HG03469 (cell line): Measurements from ENCODE around the gene GRM7.

ENCODE experiments used
- ATAC-seq: cut with Tn5 transposase; IDR thresholded peaks from one replicate; pipeline ENCODE4 v1.9.1; 2021; ENCODE audit warnings: mild to moderate bottlenecking, moderate library complexity, moderate number of reproducible peaks; ENCODE audit not compliant: unreplicated experiment

GRM7 gene

GRCh38 chr3:7562892-7563291 lies 702.0 kb downstream of the GRM7 start:
- ATAC-seq, result no peak

- no peak for ATAC-seq
Observed at GRCh38 chr3:7565574-7565973, 704.7 kb downstream of the GRM7 start.

DNA sequence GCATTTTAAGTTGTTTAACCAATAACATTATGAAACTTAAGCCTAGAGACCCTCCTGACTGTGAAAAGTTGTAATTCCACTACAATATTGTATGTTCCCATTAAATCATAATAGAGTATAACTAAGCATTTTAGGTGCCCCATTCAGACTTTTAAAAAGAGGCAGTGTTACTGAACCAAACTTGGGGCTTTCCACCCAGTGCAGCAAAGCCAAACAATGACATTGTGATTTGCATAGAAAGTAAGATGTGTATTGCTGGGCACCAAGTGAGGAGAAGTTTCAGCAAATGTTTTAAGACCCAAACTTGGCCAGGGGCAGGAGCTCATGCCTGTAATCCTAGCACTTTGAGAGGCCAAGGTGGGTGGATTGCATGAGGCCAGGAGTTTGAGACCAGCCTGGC lies 706.2 kb downstream of the GRM7 start:
- peak; percentile 48 for ATAC-seq

DNA sequence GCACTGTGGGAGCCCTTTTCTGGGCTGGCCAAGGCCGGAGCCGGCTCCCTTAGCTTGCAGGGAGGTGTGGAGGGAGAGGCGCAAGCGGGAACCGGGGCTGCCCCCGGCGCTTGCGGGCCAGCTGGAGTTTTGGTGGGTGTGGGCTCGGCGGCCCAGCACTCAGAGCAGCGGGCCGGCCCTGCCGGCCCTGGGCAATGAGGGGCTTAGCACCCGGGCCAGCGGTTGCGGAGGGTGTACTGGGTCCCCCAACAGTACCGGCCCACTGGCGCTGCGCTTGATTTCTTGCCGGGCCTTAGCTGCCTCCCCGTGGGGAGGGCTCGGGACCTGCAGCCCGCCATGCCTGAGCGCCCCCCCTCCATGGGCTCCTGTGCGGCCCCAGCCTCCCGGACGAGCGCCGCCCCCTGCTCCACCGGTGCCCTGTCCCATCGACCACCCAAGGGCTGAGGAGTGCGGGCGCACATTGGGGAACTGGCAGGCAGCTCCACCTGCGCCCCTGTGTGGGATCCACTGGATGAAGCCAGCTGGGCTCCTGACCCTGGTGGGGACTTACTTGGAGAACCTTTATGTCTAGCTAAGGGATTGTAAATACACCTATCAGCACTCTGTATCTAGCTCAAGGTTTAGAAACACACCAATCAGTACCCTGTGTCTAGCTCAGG lies 707.7 kb downstream of the GRM7 start:
- ATAC-seq, result no peak

- no peak for ATAC-seq
Observed at GRCh38 chr3:7573330-7573729, 712.4 kb downstream of the GRM7 start.

- no peak for ATAC-seq
Observed at GRCh38 chr3:7574435-7574834, 713.5 kb downstream of the GRM7 start.

GRCh38 chr3:7576071-7576470 lies 715.2 kb downstream of the GRM7 start:
- no peak for ATAC-seq

GRCh38 chr3:7576506-7576905 lies 715.6 kb downstream of the GRM7 start:
- ATAC-seq, result no peak

- no peak for ATAC-seq
Observed at GRCh38 chr3:7577513-7577912, 716.6 kb downstream of the GRM7 start.

DNA sequence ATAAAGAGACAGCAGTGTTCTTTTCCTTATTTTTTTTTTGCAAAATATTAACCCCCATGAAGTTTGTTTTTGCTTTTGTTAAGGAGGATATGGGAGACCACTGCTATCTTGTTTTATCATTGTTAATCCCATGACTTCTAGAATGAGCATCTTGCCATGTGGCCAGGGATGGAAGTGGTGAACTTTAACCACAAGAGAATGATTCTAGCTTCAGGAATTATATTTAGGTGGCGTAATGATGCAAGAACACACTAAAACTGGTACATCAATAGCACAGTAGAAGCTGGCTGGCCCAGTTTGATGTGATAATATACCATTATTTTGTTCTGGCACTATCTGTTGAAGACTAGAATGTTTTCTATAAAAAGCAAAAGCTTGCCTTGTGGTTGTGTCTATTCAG lies 720.9 kb downstream of the GRM7 start:
- ATAC-seq, result no peak

DNA sequence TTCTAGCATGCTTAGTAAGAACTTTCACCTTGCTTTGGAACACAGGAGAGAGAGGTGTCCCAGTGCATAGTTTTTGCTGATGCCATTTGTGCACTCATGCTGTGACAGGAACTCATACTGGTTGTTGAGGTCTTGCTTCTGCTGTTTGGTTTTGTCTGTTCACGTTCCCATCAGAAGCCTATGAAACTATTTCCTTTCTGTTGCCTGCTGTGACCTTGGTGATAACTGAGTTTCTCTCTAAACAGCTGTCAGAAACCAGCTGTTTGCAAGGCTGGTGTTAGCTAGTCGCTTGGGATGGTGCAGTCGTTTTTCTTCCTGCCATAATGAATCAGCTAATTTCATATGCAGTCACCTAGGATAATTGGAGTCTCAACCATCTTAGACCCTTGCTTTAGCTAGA lies 724.1 kb downstream of the GRM7 start:
- ATAC-seq, result no peak

GRCh38 chr3:7588236-7588635 lies 727.3 kb downstream of the GRM7 start:
- no peak for ATAC-seq

- no peak for ATAC-seq
Observed at GRCh38 chr3:7589526-7589925, 728.6 kb downstream of the GRM7 start.

GRCh38 chr3:7602297-7602696 lies 741.4 kb downstream of the GRM7 start:
- ATAC-seq, result no peak

GRCh38 chr3:7607083-7607482 lies 746.2 kb downstream of the GRM7 start:
- ATAC-seq, result no peak

GRCh38 chr3:7607676-7608075 lies 746.8 kb downstream of the GRM7 start:
- no peak for ATAC-seq

- no peak for ATAC-seq
Observed at GRCh38 chr3:7610634-7611033, 749.7 kb downstream of the GRM7 start.

DNA sequence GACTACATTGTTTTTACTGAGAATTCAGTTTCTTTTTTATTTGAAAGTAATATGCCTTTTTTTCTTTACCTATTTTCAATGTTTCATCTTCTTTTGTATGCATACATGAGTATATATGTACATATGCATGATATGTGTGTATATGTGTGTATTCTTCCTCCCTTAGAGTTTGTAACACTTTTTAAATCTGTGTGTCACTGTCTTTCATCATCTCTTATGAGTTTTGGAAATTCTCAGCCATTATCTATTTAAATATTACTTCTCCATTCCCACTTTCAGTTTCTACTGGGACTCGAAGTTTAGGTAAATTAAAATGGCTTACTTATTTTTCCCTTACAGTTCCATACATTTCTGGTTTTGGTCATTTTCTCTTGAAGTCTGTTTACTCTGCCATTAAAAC lies 754.1 kb downstream of the GRM7 start:
- ATAC-seq, result no peak

DNA sequence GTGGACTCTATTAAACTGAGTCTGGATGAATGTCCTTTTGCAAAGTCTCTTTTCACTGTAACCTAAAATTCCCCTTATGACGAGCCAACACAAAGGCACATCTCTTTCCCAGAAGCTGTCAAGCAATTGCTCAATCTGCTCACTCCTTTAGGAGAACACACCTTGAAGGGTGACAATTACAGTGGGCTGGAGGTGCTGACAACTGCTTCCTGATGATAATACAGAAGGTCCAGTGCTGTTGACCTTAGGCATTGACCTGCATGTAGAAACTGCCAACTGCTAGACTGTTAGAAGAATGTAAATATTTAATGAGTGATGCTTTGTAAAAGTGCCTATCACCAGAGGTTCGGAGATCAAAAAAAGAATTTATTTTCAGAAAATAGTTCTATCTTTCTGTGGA lies 757.7 kb downstream of the GRM7 start:
- no peak for ATAC-seq

- ATAC-seq, result no peak
Observed at GRCh38 chr3:7620401-7620800, 759.5 kb downstream of the GRM7 start.

GRCh38 chr3:7621046-7621630 lies 760.2 kb downstream of the GRM7 start:
- ATAC-seq, result no peak

DNA sequence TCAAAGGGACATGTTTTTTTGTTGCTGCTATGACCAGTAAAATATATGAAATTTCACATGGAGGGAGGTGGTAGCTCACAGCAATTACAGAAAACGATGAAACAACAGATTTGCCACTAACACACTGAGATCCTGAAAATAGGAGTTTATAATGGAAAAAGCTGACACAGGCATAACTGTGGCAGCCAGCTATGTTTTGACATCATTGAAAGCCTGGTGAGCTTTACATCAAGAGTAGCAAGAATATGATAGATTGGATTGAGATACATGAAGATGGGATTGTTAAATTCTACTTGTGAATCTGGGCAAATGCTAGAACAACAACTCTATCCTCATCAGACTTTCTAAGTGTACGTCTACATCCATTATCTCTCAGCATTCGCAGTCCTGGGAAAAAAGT lies 760.7 kb downstream of the GRM7 start:
- ATAC-seq, result no peak

GRCh38 chr3:7625021-7625420 lies 764.1 kb downstream of the GRM7 start:
- ATAC-seq, result no peak
